ENCODE measurements around the gene KIF7. TPM values are rescaled to one million over a fixed set of nuclear protein-coding genes. Genes with fewer than 3 reads are reported as not detected.
"Not testable (repeated sequence)": the region's sequence is repeated elsewhere in the genome, so short reads cannot be mapped to it uniquely, and the experiment has no call there.

KIF7 gene
- total RNA-seq, 1 donor from 2014 or later: 0.71 TPM

GRCh38 chr15:89625716-89626115 is 29.6 kb downstream of the KIF7 start:
- intact Hi-C loops (cut with micrococcal nuclease): no loop called here

- intact Hi-C loops (cut with micrococcal nuclease): no loop called here
Measured at GRCh38 chr15:89623165-89623564, 32.1 kb downstream of the KIF7 start.

GRCh38 chr15:89621547-89621946 is 33.7 kb downstream of the KIF7 start:
- intact Hi-C loops (cut with micrococcal nuclease): no loop called here

GRCh38 chr15:89616228-89616627 is 39.0 kb downstream of the KIF7 start:
- intact Hi-C loops (cut with micrococcal nuclease): no loop called here

GRCh38 chr15:89615135-89615534 is 40.1 kb downstream of the KIF7 start:
- intact Hi-C loops (cut with micrococcal nuclease): no loop called here

GRCh38 chr15:89614164-89614563 is 41.1 kb downstream of the KIF7 start:
- intact Hi-C loops (cut with micrococcal nuclease): no loop called here

GRCh38 chr15:89613031-89613430 is 42.2 kb downstream of the KIF7 start:
- intact Hi-C loops (cut with micrococcal nuclease): no loop called here

GRCh38 chr15:89611317-89611716 is 44.0 kb downstream of the KIF7 start:
- intact Hi-C loops (cut with micrococcal nuclease): no loop called here

GRCh38 chr15:89599021-89599420 is 56.2 kb downstream of the KIF7 start:
- intact Hi-C loops (cut with micrococcal nuclease): no loop called here

- intact Hi-C loops (cut with micrococcal nuclease): no loop called here
Measured at GRCh38 chr15:89593018-89593417, 62.2 kb downstream of the KIF7 start.

GRCh38 chr15:89591834-89592233 is 63.4 kb downstream of the KIF7 start:
- intact Hi-C loops (cut with micrococcal nuclease): no loop called here

- intact Hi-C loops (cut with micrococcal nuclease): no loop called here
Measured at GRCh38 chr15:89587955-89588354, 67.3 kb downstream of the KIF7 start.

GRCh38 chr15:89586651-89587050 is 68.6 kb downstream of the KIF7 start:
- intact Hi-C loops (cut with micrococcal nuclease): no loop called here

GRCh38 chr15:89580747-89581146 is 74.5 kb downstream of the KIF7 start:
- intact Hi-C loops (cut with micrococcal nuclease): not testable (repeated sequence)

GRCh38 chr15:89578146-89578545 is 77.1 kb downstream of the KIF7 start:
- intact Hi-C loops (cut with micrococcal nuclease): loop anchor here (5.0 to 10.0 kb wide), 5 partner anchors 336 to 1111 kb away; partner anchors contain the start of genes AEN, CIB1, FANCI and GDPGP1

Other genes with a start within 250 kb of the KIF7 start
- not detected in 2 replicates for gene RHCG, start 158.9 kb downstream of the KIF7 start, total RNA-seq
- gene TICRR, start 80.0 kb downstream of the KIF7 start, total RNA-seq: 14.1 and 15.4 TPM in 2 replicates
- not detected in 2 replicates for gene PLIN1, start 23.9 kb upstream of the KIF7 start, total RNA-seq
- 1.7 and 2.0 TPM in 2 replicates for gene PEX11A, start 35.3 kb upstream of the KIF7 start, total RNA-seq
- not detected in 2 replicates for gene WDR93, start 35.3 kb upstream of the KIF7 start, total RNA-seq
- 0.85 and 1.3 TPM in 2 replicates for gene MESP1, start 95.8 kb upstream of the KIF7 start, total RNA-seq
- not detected in 2 replicates for gene MESP2, start 120.9 kb upstream of the KIF7 start, total RNA-seq
- gene ANPEP, start 159.4 kb upstream of the KIF7 start, total RNA-seq: 2.7 and 3.3 TPM in 2 replicates
- 27.5 and 28.5 TPM in 2 replicates for gene AP3S2, start 238.5 kb upstream of the KIF7 start, total RNA-seq

All from T-helper 1 cell treated with Interleukin-12 subunit alpha and Interleukin-12 subunit beta and Interleukin-4 antibody, amounts not matched to agents 30 ng/mL and 1 ng/mL, for 36 hours (primary cell).